ENCODE data around the gene GATAD2A.
"Not testable (repeated sequence)": the region's sequence is repeated elsewhere in the genome, so short reads cannot be mapped to it uniquely, and the experiment has no call there.

The GATAD2A gene

GRCh38 chr19:19446655-19447437, 41.4 kb downstream of the GATAD2A start:
- no peaks in the 10 kb centered on the region for H3K36me3 ChIP-seq (ENCODE audit: control insufficient read depth, insufficient read depth, low read length)
- no peak overlapping the region for H3K4me3 ChIP-seq (ENCODE audit: low read length)
- H3K4me1 ChIP-seq (ENCODE audit: control insufficient read depth, insufficient read depth, low read length) = peaks cover 36% of the 10 kb centered on the region
- H3K9me3 ChIP-seq (ENCODE audit: control insufficient read depth, low read length) = no peaks in the 10 kb centered on the region
- H3K27me3 ChIP-seq (ENCODE audit: control insufficient read depth, insufficient read depth, low read length) = no peaks in the 10 kb centered on the region
- H3K9ac ChIP-seq (ENCODE audit: low read length) = no peak overlapping the region

GRCh38 chr19:19447536-19448237, 42.2 kb downstream of the GATAD2A start:
- H3K27me3 ChIP-seq (ENCODE audit: control insufficient read depth, insufficient read depth, low read length) = no peaks in the 10 kb centered on the region
- H3K36me3 ChIP-seq (ENCODE audit: control insufficient read depth, insufficient read depth, low read length) = no peaks in the 10 kb centered on the region
- no peaks in the 10 kb centered on the region for H3K9me3 ChIP-seq (ENCODE audit: control insufficient read depth, low read length)
- no peak overlapping the region for H3K9ac ChIP-seq (ENCODE audit: low read length)
- H3K4me3 ChIP-seq (ENCODE audit: low read length) = no peak overlapping the region
- peaks cover 36% of the 10 kb centered on the region for H3K4me1 ChIP-seq (ENCODE audit: control insufficient read depth, insufficient read depth, low read length)

- H3K27me3 ChIP-seq (ENCODE audit: control insufficient read depth, insufficient read depth, low read length) = no peaks in the 10 kb centered on the region
- no peaks in the 10 kb centered on the region for H3K36me3 ChIP-seq (ENCODE audit: control insufficient read depth, insufficient read depth, low read length)
- peaks cover 36% of the 10 kb centered on the region for H3K4me1 ChIP-seq (ENCODE audit: control insufficient read depth, insufficient read depth, low read length)
- no peak overlapping the region for H3K9ac ChIP-seq (ENCODE audit: low read length)
- no peaks in the 10 kb centered on the region for H3K9me3 ChIP-seq (ENCODE audit: control insufficient read depth, low read length)
- no peak overlapping the region for H3K4me3 ChIP-seq (ENCODE audit: low read length)
Measured at GRCh38 chr19:19448238-19448544, 42.7 kb downstream of the GATAD2A start.

- peaks cover 15% of the 10 kb centered on the region for H3K4me1 ChIP-seq (ENCODE audit: control insufficient read depth, insufficient read depth, low read length)
- H3K4me3 ChIP-seq (ENCODE audit: low read length) = no peak overlapping the region
- no peaks in the 10 kb centered on the region for H3K36me3 ChIP-seq (ENCODE audit: control insufficient read depth, insufficient read depth, low read length)
- H3K27me3 ChIP-seq (ENCODE audit: control insufficient read depth, insufficient read depth, low read length) = no peaks in the 10 kb centered on the region
- H3K9ac ChIP-seq (ENCODE audit: low read length) = no peak overlapping the region
- H3K9me3 ChIP-seq (ENCODE audit: control insufficient read depth, low read length) = no peaks in the 10 kb centered on the region
Measured at GRCh38 chr19:19451429-19452242, 46.2 kb downstream of the GATAD2A start.

GRCh38 chr19:19452243-19453124, 47.0 kb downstream of the GATAD2A start:
- no peaks in the 10 kb centered on the region for H3K36me3 ChIP-seq (ENCODE audit: control insufficient read depth, insufficient read depth, low read length)
- H3K27me3 ChIP-seq (ENCODE audit: control insufficient read depth, insufficient read depth, low read length) = no peaks in the 10 kb centered on the region
- H3K4me3 ChIP-seq (ENCODE audit: low read length) = no peak overlapping the region
- no peaks in the 10 kb centered on the region for H3K9me3 ChIP-seq (ENCODE audit: control insufficient read depth, low read length)
- H3K9ac ChIP-seq (ENCODE audit: low read length) = no peak overlapping the region
- peaks cover 7% of the 10 kb centered on the region for H3K4me1 ChIP-seq (ENCODE audit: control insufficient read depth, insufficient read depth, low read length)

- Histone ChIP-seq H3K27me3 (ENCODE audit: control insufficient read depth, insufficient read depth, low read length) (no peaks in the 10 kb centered on the region), H3K4me1 (ENCODE audit: control insufficient read depth, insufficient read depth, low read length) (peaks cover 6% of the 10 kb centered on the region), H3K4me3 (ENCODE audit: low read length) (no peak overlapping the region), H3K36me3 (ENCODE audit: control insufficient read depth, insufficient read depth, low read length) (no peaks in the 10 kb centered on the region), H3K9me3 (ENCODE audit: control insufficient read depth, low read length) (no peaks in the 10 kb centered on the region), H3K9ac (ENCODE audit: low read length) (no peak overlapping the region)
Measured at GRCh38 chr19:19453125-19453454, 47.6 kb downstream of the GATAD2A start.

GRCh38 chr19:19455166-19455919, 49.9 kb downstream of the GATAD2A start:
- H3K9me3 ChIP-seq (ENCODE audit: control insufficient read depth, low read length); H3K27me3 ChIP-seq (ENCODE audit: control insufficient read depth, insufficient read depth, low read length); H3K36me3 ChIP-seq (ENCODE audit: control insufficient read depth, insufficient read depth, low read length); H3K9ac ChIP-seq (ENCODE audit: low read length); H3K4me3 ChIP-seq (ENCODE audit: low read length): not testable (repeated sequence)
- H3K4me1 ChIP-seq (ENCODE audit: control insufficient read depth, insufficient read depth, low read length) = peaks cover 26% of the 10 kb centered on the region

GRCh38 chr19:19457671-19458070, 52.2 kb downstream of the GATAD2A start:
- H3K36me3 ChIP-seq (ENCODE audit: control insufficient read depth, insufficient read depth, low read length) = no peaks in the 10 kb centered on the region
- no peaks in the 10 kb centered on the region for H3K27me3 ChIP-seq (ENCODE audit: control insufficient read depth, insufficient read depth, low read length)
- H3K9ac ChIP-seq (ENCODE audit: low read length) = no peak overlapping the region
- no peaks in the 10 kb centered on the region for H3K9me3 ChIP-seq (ENCODE audit: control insufficient read depth, low read length)
- H3K4me3 ChIP-seq (ENCODE audit: low read length) = no peak overlapping the region
- peaks cover 46% of the 10 kb centered on the region for H3K4me1 ChIP-seq (ENCODE audit: control insufficient read depth, insufficient read depth, low read length)

- H3K27me3 ChIP-seq (ENCODE audit: control insufficient read depth, insufficient read depth, low read length) = no peaks in the 10 kb centered on the region
- H3K4me3 ChIP-seq (ENCODE audit: low read length) = no peak overlapping the region
- peaks cover 52% of the 10 kb centered on the region for H3K4me1 ChIP-seq (ENCODE audit: control insufficient read depth, insufficient read depth, low read length)
- no peak overlapping the region for H3K9ac ChIP-seq (ENCODE audit: low read length)
- no peaks in the 10 kb centered on the region for H3K9me3 ChIP-seq (ENCODE audit: control insufficient read depth, low read length)
- H3K36me3 ChIP-seq (ENCODE audit: control insufficient read depth, insufficient read depth, low read length) = no peaks in the 10 kb centered on the region
Measured at GRCh38 chr19:19458110-19458816, 52.8 kb downstream of the GATAD2A start.

GRCh38 chr19:19459073-19459472, 53.6 kb downstream of the GATAD2A start:
- Histone ChIP-seq H3K36me3 (ENCODE audit: control insufficient read depth, insufficient read depth, low read length) (no peaks in the 10 kb centered on the region), H3K4me3 (ENCODE audit: low read length) (no peak overlapping the region), H3K9ac (ENCODE audit: low read length) (no peak overlapping the region), H3K4me1 (ENCODE audit: control insufficient read depth, insufficient read depth, low read length) (peaks cover 60% of the 10 kb centered on the region), H3K9me3 (ENCODE audit: control insufficient read depth, low read length) (no peaks in the 10 kb centered on the region), H3K27me3 (ENCODE audit: control insufficient read depth, insufficient read depth, low read length) (no peaks in the 10 kb centered on the region)

Measured in mucosa of stomach (tissue), 1 donor.